Activated CD8-positive, alpha-beta memory T cell treated with anti-CD3 and anti-CD28 coated beads, Interleukin-2, amount 10 ng/mL, durations not matched to agents 7 days and 5 days (primary cell): ENCODE measurements around the gene OR2M3. TPM values are rescaled to one million over a fixed set of nuclear protein-coding genes. Genes with fewer than 3 reads are reported as not detected.

ENCODE experiments used
- ATAC-seq: fragments of 150-1000 bp; cut with Tn5 transposase; one replicate; pipeline ENCODE4 v1.10.0; 2021; ENCODE audit warnings: moderate library complexity
- CTCF ChIA-PET: fragments of 350-600 bp; sonication (Branson Sonifier 250); formaldehyde crosslinking; loops from one replicate; lab custom pipeline; 2021; ENCODE audit warnings: antibody characterized with exemption; lab: Charles Lee
- DNase-seq: peaks from one replicate; pipeline ENCODE4 v3.0.0-alpha.2; 2020
- H3K27ac Mint-ChIP-seq: one replicate; pipeline ENCODE4 v1.8.0; 2021; ENCODE audit warnings: mild to moderate bottlenecking, mixed read lengths
- H3K27me3 Mint-ChIP-seq: one replicate; pipeline ENCODE4 v1.8.0; 2021; ENCODE audit warnings: mixed read lengths
- H3K36me3 Mint-ChIP-seq: one replicate; pipeline ENCODE4 v1.8.0; 2021; ENCODE audit warnings: mild to moderate bottlenecking, mixed read lengths
- H3K4me1 Mint-ChIP-seq: one replicate; pipeline ENCODE4 v1.8.0; 2021; ENCODE audit warnings: mixed read lengths
- H3K4me3 Mint-ChIP-seq: one replicate; pipeline ENCODE4 v1.8.0; 2021; ENCODE audit warnings: mild to moderate bottlenecking, moderate library complexity, mixed read lengths
- H3K9me3 Mint-ChIP-seq: one replicate; pipeline ENCODE4 v1.8.0; 2022; ENCODE audit warnings: low read depth, mixed read lengths
- total RNA-seq, 2 experiments: library from RNA; stranded (reverse); gene quantifications; one replicate each; pipeline ENCODE4 v1.2.3, GENCODE V29; 2021

OR2M3 gene, protein sequence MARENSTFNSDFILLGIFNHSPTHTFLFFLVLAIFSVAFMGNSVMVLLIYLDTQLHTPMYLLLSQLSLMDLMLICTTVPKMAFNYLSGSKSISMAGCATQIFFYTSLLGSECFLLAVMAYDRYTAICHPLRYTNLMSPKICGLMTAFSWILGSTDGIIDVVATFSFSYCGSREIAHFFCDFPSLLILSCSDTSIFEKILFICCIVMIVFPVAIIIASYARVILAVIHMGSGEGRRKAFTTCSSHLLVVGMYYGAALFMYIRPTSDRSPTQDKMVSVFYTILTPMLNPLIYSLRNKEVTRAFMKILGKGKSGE
- not detected for total RNA-seq

DNA sequence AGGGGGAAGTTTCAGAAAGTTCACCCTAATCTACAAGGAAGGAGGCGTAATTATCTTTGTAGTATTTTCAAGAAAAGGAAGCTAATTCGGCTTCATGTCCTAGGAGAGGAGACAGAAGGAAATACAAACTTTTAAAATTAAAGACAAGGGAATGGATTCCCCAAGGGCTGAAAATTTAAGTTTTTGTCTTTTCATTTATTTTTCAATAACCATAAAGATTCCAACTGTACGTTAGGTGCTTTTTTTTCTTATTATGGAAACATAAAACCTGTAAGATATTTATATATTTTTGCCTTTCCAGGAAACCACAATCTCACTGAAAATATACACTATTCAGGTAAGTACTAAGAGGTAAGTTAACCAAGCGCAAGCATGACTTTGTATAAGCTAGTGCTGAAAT, at the start of gene OR2M3:
Gene OR2M3, plus strand, starts transcription at position 301 of the 400 bp plus-strand sequence. CDS start 5,803 bp downstream, outside the sequence.
- H3K4me1 Mint-ChIP-seq: no peaks in the 10 kb centered on the region
- no peak for ATAC-seq
- CTCF ChIA-PET: no interaction called here
- no peaks in the 10 kb centered on the region for H3K36me3 Mint-ChIP-seq
- no peaks in the 10 kb centered on the region for H3K27me3 Mint-ChIP-seq
- no peak within 1 kb of the TSS for H3K4me3 Mint-ChIP-seq
- H3K27ac Mint-ChIP-seq: no peak within 1 kb of the TSS
- no peaks in the 10 kb centered on the region for H3K9me3 Mint-ChIP-seq
- no peak for DNase-seq

DNA sequence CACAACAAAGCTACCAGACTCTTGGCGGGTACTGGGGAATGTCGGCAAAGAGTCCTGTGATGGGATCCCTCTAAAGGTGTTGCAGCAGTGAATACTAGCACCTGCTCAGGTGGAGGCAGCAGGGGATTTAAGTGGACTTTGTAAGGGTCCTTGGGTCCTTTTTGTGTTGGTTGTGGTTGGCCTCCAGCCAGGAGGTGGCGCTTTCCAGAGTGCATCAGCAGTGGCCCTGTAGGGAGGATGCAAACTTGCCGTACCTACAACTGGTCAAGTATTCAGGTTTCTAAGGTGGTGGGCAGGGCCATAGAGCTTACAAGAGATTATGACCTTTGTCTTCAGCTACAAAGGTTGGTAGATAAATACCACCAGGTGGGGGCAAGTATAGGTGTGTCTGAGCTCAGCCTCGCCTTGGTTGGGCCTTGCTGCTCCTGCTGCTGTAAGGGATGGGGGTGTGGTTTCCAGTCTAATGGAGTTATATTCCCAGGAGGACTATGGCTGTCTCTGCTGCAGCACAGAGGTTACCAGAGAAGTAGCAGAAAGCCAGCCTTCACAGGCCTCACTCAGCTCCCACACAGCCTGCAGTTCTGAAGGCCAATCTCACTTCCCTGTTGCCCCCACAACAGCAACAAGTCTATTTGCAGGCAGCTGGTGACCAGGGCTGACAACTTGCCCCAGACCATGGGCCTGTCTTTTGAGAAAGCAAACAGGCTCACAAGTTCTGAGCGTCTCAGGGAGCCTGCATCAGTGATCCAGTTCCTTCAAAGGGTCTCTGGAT, 44.8 kb upstream of the OR2M3 start:
- no peaks in the 10 kb centered on the region for H3K9me3 Mint-ChIP-seq
- H3K27me3 Mint-ChIP-seq: no peaks in the 10 kb centered on the region
- CTCF ChIA-PET: no interaction called here
- H3K4me1 Mint-ChIP-seq: no peaks in the 10 kb centered on the region
- DNase-seq: no peak
- H3K27ac Mint-ChIP-seq: no peak overlapping the region
- ATAC-seq: no peak
- no peaks in the 10 kb centered on the region for H3K36me3 Mint-ChIP-seq
- H3K4me3 Mint-ChIP-seq: no peak overlapping the region

DNA sequence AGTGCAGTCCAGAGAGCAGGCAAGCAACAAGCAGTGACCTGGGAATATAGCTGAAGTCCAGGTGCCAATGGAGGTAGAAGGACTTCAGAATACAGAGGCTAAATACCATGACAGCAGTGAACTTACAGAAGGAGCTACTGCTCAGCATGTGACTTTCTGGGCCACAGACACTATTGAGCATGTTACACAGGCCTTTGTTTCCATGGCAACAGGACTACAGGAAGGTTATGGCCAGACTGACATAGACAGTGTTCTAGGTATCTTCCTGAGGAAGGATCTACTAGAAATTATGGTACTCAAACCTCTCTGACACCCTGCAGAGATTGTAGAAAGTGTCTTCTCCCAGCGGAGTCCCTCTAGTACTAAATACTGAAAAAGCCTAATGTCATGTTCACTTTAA, 41.1 kb upstream of the OR2M3 start:
- Mint-ChIP-seq H3K4me3 (no peak overlapping the region), H3K4me1 (no peaks in the 10 kb centered on the region), H3K9me3 (no peaks in the 10 kb centered on the region), H3K27me3 (no peaks in the 10 kb centered on the region), H3K27ac (no peak overlapping the region), H3K36me3 (no peaks in the 10 kb centered on the region)
- CTCF ChIA-PET: no interaction called here
- ATAC-seq (no peak), DNase-seq (no peak)

DNA sequence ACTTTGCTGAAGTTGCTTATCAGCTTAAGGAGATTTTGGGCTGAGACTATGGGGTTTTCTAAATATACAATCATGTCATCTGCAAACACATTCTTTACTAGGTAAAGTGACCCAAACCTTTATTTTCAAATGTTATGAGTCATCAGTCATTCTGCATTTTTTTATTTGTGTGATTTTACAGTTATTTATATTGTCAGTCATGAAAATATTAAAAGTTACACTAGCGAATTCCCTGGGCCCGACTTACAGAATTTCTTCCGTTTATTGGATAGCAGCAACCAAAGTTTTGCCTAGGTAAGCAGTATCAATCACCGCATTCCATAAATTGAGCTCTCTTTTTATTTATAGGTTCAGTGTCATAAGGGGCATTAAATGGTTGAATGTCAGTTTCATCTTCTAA, 38.3 kb upstream of the OR2M3 start:
- no peak overlapping the region for H3K27ac Mint-ChIP-seq
- H3K27me3 Mint-ChIP-seq: no peaks in the 10 kb centered on the region
- H3K4me3 Mint-ChIP-seq: no peak overlapping the region
- DNase-seq (no peak), ATAC-seq (no peak)
- CTCF ChIA-PET: no interaction called here
- H3K4me1 Mint-ChIP-seq: no peaks in the 10 kb centered on the region
- peaks cover 3% of the 10 kb centered on the region for H3K9me3 Mint-ChIP-seq
- H3K36me3 Mint-ChIP-seq: no peaks in the 10 kb centered on the region

DNA sequence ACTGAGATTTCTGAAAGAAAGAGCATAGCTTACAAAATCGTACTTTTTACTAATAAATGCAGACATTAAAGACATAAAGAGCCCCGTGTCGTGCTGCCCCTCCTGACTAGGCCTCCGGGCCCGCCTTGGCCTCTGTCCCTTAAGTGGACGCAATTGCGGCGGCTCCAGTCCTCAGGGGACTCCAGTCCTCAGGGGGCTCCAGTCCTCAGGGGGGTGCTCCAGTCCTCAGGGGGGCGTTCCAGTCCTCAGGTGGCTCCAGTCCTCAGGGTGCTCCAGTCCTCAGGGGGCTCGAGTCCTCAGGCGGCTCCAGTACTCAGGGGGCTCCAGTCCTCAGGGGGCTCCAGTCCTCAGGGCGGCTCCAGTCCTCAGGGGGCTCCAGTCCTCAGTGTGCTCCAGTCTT, 33.0 kb upstream of the OR2M3 start:
- no peak for ATAC-seq
- DNase-seq: no peak
- H3K36me3 Mint-ChIP-seq: no peaks in the 10 kb centered on the region
- no peaks in the 10 kb centered on the region for H3K4me1 Mint-ChIP-seq
- CTCF ChIA-PET: no interaction called here
- H3K9me3 Mint-ChIP-seq: peaks cover 5% of the 10 kb centered on the region
- no peak overlapping the region for H3K27ac Mint-ChIP-seq
- no peak overlapping the region for H3K4me3 Mint-ChIP-seq
- H3K27me3 Mint-ChIP-seq: no peaks in the 10 kb centered on the region

DNA sequence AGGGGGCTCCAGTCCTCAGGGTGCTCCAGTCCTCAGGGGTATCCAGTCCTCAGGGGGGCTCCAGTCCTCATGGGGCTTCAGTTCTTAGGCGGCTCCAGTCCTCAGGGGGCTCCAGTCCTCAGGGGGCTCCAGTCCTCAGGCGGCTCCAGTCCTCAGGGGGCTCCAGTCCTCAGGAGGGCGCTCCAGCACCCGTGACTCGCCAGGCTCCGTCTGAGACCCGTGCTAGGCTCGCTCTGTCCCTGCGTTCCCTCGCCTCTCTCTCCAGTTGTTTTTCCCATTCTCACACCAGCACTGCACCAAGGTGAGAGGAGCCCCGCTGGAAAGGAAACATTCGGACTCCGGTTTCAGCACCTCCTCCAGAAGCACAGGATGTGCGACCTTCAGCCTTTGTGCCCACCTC, 31.9 kb upstream of the OR2M3 start:
- Mint-ChIP-seq H3K27me3 (no peaks in the 10 kb centered on the region), H3K9me3 (peaks cover 5% of the 10 kb centered on the region), H3K4me1 (no peaks in the 10 kb centered on the region), H3K4me3 (no peak overlapping the region), H3K36me3 (no peaks in the 10 kb centered on the region), H3K27ac (no peak overlapping the region)
- CTCF ChIA-PET: no interaction called here
- ATAC-seq: no peak
- no peak for DNase-seq

DNA sequence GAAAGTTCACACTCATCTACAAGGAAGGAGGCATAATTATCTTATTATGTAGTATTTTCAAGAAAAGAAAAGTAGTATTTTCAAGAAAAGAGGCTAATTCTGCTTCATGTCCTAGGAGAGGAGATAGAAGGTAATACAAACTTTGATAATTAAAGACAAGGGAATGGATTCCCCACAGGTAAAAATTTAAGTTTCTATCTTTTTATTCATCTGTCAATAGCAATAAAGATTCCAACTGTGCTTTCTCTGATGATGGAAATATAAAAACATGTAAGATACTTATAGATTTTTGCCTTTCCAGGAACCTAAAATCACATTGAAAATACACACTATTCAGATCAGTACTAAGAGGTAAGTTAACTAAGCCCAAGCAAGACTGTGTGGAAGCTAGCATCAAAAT, 22.5 kb upstream of the OR2M3 start, which contains the start of gene OR2M2:
Gene OR2M2, plus strand, starts transcription at position 301 of the 400 bp plus-strand sequence. CDS start 5,165 bp downstream, outside the sequence.
- CTCF ChIA-PET: no interaction called here
- H3K9me3 Mint-ChIP-seq: no peaks in the 10 kb centered on the region

GRCh38 chr1:248183996-248184395, 13.1 kb upstream of the OR2M3 start:
- DNase-seq (no peak), ATAC-seq (no peak)
- CTCF ChIA-PET: no interaction called here
- no peak overlapping the region for H3K27ac Mint-ChIP-seq
- H3K36me3 Mint-ChIP-seq: no peaks in the 10 kb centered on the region
- H3K27me3 Mint-ChIP-seq: no peaks in the 10 kb centered on the region
- no peaks in the 10 kb centered on the region for H3K4me1 Mint-ChIP-seq
- no peaks in the 10 kb centered on the region for H3K9me3 Mint-ChIP-seq
- no peak overlapping the region for H3K4me3 Mint-ChIP-seq

More for the DNA sequence above, 22.5 kb upstream of the OR2M3 start, which contains the start of gene OR2M2:
- H3K36me3 Mint-ChIP-seq: no peaks in the 10 kb centered on the region
- DNase-seq (no peak), ATAC-seq (no peak)
- no peak within 1 kb of the TSS for H3K27ac Mint-ChIP-seq
- no peaks in the 10 kb centered on the region for H3K4me1 Mint-ChIP-seq
- H3K4me3 Mint-ChIP-seq: no peak within 1 kb of the TSS
- H3K27me3 Mint-ChIP-seq: no peaks in the 10 kb centered on the region

DNA sequence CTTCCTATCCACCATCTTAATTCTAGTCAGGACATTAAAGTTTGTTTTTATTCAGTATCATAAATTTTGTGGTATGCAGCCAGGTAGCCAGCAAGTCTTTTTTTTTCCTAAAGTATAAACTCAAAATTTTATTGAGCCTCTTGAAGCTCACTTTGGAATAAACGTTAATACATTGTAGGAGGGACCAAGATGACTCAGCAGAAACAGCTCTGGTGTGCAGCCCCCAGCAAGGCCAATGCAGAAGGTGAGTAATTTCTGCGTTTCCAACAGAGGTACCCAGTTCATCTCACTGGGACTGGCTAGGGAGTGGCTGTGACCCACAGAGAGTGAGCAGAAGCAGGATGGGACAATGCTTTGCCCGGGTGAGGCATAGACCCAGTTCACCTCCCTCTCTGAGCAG, 9.7 kb upstream of the OR2M3 start:
- CTCF ChIA-PET: no interaction called here
- Mint-ChIP-seq H3K36me3 (no peaks in the 10 kb centered on the region), H3K9me3 (no peaks in the 10 kb centered on the region), H3K27me3 (no peaks in the 10 kb centered on the region), H3K27ac (no peak overlapping the region), H3K4me3 (no peak overlapping the region), H3K4me1 (no peaks in the 10 kb centered on the region)
- DNase-seq (no peak), ATAC-seq (no peak)

DNA sequence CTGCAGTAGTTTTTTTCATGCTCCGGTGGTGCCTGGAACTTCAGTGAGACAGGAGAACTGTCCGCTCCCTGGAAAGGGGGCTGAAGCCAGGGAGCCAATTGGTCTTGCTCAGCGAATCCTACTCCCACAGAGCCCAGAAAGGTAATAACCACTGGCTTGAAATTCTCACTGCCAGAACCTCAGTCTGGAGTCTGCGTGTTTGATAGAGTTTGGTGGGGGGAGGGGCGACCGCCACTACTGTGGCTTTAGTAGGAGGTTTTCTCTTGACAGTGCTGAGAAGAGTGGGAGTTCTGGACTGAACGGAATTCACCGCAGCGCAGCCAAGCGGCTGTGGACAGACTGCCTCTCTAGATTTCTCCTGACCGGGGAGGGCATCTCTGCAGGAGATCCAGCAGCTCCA, 8.0 kb upstream of the OR2M3 start:
- ATAC-seq (no peak), DNase-seq (no peak)
- H3K9me3 Mint-ChIP-seq: no peaks in the 10 kb centered on the region
- no peaks in the 10 kb centered on the region for H3K4me1 Mint-ChIP-seq
- no peak overlapping the region for H3K27ac Mint-ChIP-seq
- no peaks in the 10 kb centered on the region for H3K27me3 Mint-ChIP-seq
- CTCF ChIA-PET: no interaction called here
- no peak overlapping the region for H3K4me3 Mint-ChIP-seq
- no peaks in the 10 kb centered on the region for H3K36me3 Mint-ChIP-seq

- no peak for DNase-seq
- H3K4me1 Mint-ChIP-seq: no peaks in the 10 kb centered on the region
- CTCF ChIA-PET: no interaction called here
- ATAC-seq: no peak
- H3K27me3 Mint-ChIP-seq: no peaks in the 10 kb centered on the region
- no peaks in the 10 kb centered on the region for H3K36me3 Mint-ChIP-seq
- H3K27ac Mint-ChIP-seq: no peak overlapping the region
- H3K4me3 Mint-ChIP-seq: no peak overlapping the region
- H3K9me3 Mint-ChIP-seq: no peaks in the 10 kb centered on the region
Observed at GRCh38 chr1:248194117-248194516, 2.9 kb upstream of the OR2M3 start.

DNA sequence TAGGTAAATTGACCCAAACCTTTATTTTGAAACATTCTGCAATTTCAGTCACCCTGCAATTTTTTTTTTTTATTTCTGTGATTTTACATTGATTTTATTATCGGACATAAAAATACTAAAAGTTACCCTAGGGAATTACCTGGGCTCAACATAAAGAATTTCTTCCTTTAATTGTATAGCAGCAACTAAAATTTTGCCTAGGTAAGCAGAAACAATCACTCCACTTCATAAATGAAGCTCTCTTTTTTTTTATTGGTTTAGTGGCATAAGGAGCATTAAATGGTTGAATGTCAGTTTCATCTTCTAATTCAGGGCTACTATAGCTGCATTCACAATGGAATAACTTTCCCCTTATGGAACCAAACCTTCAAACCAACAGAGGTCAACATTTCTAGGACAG, 18.8 kb downstream of the OR2M3 start:
- Mint-ChIP-seq H3K4me1 (no peaks in the 10 kb centered on the region), H3K27me3 (no peaks in the 10 kb centered on the region), H3K4me3 (no peak overlapping the region), H3K36me3 (no peaks in the 10 kb centered on the region), H3K27ac (no peak overlapping the region), H3K9me3 (no peaks in the 10 kb centered on the region)
- CTCF ChIA-PET: no interaction called here
- no peak for ATAC-seq
- DNase-seq: no peak

DNA sequence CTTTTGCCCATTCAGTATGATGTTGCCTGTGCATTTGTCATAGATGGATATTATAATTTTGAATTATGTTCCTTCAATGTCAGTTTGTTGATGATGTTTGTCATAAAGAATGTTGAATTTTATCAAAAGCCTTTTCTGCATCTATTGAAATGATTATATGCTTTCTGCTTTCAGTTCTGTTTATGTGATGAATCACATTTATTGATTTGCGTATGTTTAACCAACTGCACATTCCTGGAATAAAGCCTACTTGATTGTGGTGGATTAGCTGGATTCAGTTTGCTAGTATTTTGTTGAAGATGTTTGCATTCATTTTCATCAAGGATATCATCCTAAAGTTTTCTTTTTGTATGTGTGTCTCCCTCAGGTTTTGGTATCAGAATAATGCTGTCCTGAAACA, 28.5 kb downstream of the OR2M3 start:
- CTCF ChIA-PET: no interaction called here
- Mint-ChIP-seq H3K9me3 (peaks cover 6% of the 10 kb centered on the region), H3K4me1 (no peaks in the 10 kb centered on the region), H3K27ac (no peak overlapping the region), H3K27me3 (no peaks in the 10 kb centered on the region), H3K4me3 (no peak overlapping the region), H3K36me3 (no peaks in the 10 kb centered on the region)
- DNase-seq: no peak
- no peak for ATAC-seq

GRCh38 chr1:248229360-248229908, 32.4 kb downstream of the OR2M3 start:
- no peak overlapping the region for H3K4me3 Mint-ChIP-seq
- H3K9me3 Mint-ChIP-seq: peaks cover 6% of the 10 kb centered on the region
- DNase-seq (no peak), ATAC-seq (no peak)
- no peaks in the 10 kb centered on the region for H3K4me1 Mint-ChIP-seq
- no peaks in the 10 kb centered on the region for H3K36me3 Mint-ChIP-seq
- CTCF ChIA-PET: no interaction called here
- no peaks in the 10 kb centered on the region for H3K27me3 Mint-ChIP-seq
- H3K27ac Mint-ChIP-seq: no peak overlapping the region
